ENCODE measurements around the gene HAUS2. TPM values are rescaled to one million over a fixed set of nuclear protein-coding genes. Genes with fewer than 3 reads are reported as not detected.

HAUS2 gene
- total RNA-seq, 4 donors from 2014 or later: 16.9 to 33.2 (median 19.2) TPM

DNA sequence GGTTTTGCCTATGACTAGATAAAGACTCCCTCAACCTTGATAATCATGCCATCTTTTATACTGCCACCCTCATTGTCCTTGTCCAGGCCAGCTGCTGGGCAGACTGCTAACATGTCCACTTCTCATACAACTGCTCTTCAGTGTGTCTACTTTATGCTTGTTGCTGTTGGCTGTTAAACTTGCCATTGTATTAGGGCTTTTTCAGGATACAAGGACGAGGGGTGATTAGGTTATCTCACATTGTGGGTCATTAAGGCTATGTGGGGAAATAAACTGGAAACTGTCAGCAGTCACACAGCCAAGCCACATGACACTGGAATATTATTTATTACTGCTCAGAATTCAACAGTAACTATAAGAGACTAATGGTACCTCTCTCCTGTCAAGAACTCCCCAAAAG, 62.9 kb downstream of the HAUS2 start:
- no peaks in the 10 kb centered on the region for H3K36me3 ChIP-seq
- no peak overlapping the region for H3K4me3 ChIP-seq
- WGBS: 83% methylated on average over 1 of the region's 1 CpG
- DNase-seq (ENCODE audit: low spot score in 2 of 2): no peak
- H3K4me1 ChIP-seq: peaks cover 5% of the 10 kb centered on the region
- H3K27ac ChIP-seq: no peak overlapping the region
- TF ChIP-seq, protein P1, sequence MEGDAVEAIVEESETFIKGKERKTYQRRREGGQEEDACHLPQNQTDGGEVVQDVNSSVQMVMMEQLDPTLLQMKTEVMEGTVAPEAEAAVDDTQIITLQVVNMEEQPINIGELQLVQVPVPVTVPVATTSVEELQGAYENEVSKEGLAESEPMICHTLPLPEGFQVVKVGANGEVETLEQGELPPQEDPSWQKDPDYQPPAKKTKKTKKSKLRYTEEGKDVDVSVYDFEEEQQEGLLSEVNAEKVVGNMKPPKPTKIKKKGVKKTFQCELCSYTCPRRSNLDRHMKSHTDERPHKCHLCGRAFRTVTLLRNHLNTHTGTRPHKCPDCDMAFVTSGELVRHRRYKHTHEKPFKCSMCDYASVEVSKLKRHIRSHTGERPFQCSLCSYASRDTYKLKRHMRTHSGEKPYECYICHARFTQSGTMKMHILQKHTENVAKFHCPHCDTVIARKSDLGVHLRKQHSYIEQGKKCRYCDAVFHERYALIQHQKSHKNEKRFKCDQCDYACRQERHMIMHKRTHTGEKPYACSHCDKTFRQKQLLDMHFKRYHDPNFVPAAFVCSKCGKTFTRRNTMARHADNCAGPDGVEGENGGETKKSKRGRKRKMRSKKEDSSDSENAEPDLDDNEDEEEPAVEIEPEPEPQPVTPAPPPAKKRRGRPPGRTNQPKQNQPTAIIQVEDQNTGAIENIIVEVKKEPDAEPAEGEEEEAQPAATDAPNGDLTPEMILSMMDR (IDR thresholded peaks at IDR 0.05): no peak
- no peak for TF ChIP-seq POLR2A (IDR thresholded peaks at IDR 0.05)
- TF ChIP-seq POLR2AphosphoS5 (IDR thresholded peaks at IDR 0.05): no peak
- TF ChIP-seq EP300 (IDR thresholded peaks at IDR 0.05): no peak
- no peaks in the 10 kb centered on the region for H3K27me3 ChIP-seq
- H3K9me3 ChIP-seq: no peaks in the 10 kb centered on the region

DNA sequence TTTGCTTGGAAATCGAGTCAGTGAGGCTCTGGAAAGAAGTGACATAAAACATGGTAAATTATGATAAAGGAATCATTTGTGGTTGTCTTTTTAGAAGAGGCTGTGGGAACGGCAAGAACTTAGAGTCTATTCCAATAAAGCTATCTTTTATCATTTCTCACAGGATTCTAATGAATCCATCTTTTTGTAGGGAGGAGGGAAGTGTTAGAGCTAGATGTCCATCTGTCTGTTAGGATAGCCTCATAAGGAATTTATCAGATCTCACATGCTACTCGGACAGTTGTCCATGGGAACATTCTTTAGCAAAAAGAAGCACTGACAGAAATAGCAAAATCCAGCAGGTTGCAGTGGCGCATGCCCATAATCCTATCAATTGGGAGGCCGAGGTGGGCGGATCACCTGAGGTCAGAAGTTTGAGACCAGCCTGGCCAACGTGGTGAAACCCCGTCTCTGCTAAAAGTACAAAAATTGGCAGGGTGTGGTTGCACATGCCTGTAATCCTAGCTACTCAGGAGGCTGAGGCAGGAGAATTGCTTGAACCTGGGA, 63.8 kb downstream of the HAUS2 start:
- 86% methylated on average over 8 of the region's 8 CpGs for WGBS
- no peak for DNase-seq (ENCODE audit: low spot score in 2 of 2)
- TF ChIP-seq EP300 (IDR thresholded peaks at IDR 0.05): no peak
- H3K36me3 ChIP-seq: no peaks in the 10 kb centered on the region
- no peak overlapping the region for H3K4me3 ChIP-seq
- H3K27ac ChIP-seq: no peak overlapping the region
- no peaks in the 10 kb centered on the region for H3K27me3 ChIP-seq
- H3K9me3 ChIP-seq: no peaks in the 10 kb centered on the region
- peaks cover 5% of the 10 kb centered on the region for H3K4me1 ChIP-seq

DNA sequence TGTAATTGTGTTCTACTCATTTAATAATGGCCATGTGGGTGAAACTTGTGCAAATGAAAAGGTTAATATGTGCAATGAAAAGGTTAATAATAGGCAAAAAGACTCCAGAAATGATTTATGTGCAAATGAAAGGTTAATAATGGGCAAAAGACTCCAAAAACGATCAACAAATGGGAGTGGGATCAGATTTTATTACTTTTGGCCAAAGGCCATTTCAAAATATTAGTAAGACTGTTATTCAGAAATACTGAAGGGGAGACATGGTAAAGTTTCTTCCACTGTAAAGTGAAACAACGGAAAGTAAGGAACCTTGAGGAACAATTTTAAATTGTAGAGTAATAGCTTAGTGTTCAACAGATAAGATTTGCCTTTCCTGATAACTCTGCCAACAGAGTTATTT, 67.5 kb downstream of the HAUS2 start:
- no peaks in the 10 kb centered on the region for H3K4me1 ChIP-seq
- H3K27ac ChIP-seq: no peak overlapping the region
- no peak for DNase-seq (ENCODE audit: low spot score in 2 of 2)
- H3K27me3 ChIP-seq: no peaks in the 10 kb centered on the region
- no peak overlapping the region for H3K4me3 ChIP-seq
- TF ChIP-seq, protein P1 (IDR thresholded peaks at IDR 0.05): no peak
- TF ChIP-seq POLR2AphosphoS5 (IDR thresholded peaks at IDR 0.05) (no peak), EP300 (IDR thresholded peaks at IDR 0.05) (no peak), POLR2A (IDR thresholded peaks at IDR 0.05) (no peak)
- no peaks in the 10 kb centered on the region for H3K36me3 ChIP-seq
- WGBS: 42% methylated on average over 2 of the region's 2 CpGs
- H3K9me3 ChIP-seq: no peaks in the 10 kb centered on the region

Other genes starting within 250 kb of the HAUS2 start
- 100 to 1,000 TPM in 1 of 4 donors, 10 to 100 TPM in 3; 28.9 to 117 (median 50.1) TPM for gene CAPN3, start 189.3 kb upstream of the HAUS2 start, total RNA-seq
- gene ZNF106, start 57.7 kb upstream of the HAUS2 start, total RNA-seq: 10 to 100 TPM; 38.6 to 50.2 (median 49.2) TPM
- 10 to 100 TPM; 36.2 to 78.2 (median 50.3) TPM for gene SNAP23, start 53.2 kb upstream of the HAUS2 start, total RNA-seq
- 10 to 100 TPM; 20.9 to 46.9 (median 31.8) TPM for gene LRRC57, start within 50 bp of the HAUS2 start, total RNA-seq
- gene STARD9, start 26.8 kb downstream of the HAUS2 start, total RNA-seq: 10 to 100 TPM in 1 of 4 donors, 1 to 10 TPM in 3; 5.0 to 24.6 (median 7.6) TPM
- 10 to 100 TPM; 11.1 to 16.4 (median 15.0) TPM for gene CDAN1, start 188.3 kb downstream of the HAUS2 start, total RNA-seq

Data from suprapubic skin (tissue), 4 donors.